Epidermal melanocyte (primary cell): ENCODE data around the gene PHRF1.

Source experiments
- DNase-seq: peaks from one replicate; pipeline ENCODE4 v3.0.0; 2011; ENCODE audit warnings: low spot score; ENCODE audit not compliant: insufficient read length

The PHRF1 gene

GRCh38 chr11:614021-614622 lies 37.9 kb downstream of the PHRF1 start:
- no peak for DNase-seq

DNA sequence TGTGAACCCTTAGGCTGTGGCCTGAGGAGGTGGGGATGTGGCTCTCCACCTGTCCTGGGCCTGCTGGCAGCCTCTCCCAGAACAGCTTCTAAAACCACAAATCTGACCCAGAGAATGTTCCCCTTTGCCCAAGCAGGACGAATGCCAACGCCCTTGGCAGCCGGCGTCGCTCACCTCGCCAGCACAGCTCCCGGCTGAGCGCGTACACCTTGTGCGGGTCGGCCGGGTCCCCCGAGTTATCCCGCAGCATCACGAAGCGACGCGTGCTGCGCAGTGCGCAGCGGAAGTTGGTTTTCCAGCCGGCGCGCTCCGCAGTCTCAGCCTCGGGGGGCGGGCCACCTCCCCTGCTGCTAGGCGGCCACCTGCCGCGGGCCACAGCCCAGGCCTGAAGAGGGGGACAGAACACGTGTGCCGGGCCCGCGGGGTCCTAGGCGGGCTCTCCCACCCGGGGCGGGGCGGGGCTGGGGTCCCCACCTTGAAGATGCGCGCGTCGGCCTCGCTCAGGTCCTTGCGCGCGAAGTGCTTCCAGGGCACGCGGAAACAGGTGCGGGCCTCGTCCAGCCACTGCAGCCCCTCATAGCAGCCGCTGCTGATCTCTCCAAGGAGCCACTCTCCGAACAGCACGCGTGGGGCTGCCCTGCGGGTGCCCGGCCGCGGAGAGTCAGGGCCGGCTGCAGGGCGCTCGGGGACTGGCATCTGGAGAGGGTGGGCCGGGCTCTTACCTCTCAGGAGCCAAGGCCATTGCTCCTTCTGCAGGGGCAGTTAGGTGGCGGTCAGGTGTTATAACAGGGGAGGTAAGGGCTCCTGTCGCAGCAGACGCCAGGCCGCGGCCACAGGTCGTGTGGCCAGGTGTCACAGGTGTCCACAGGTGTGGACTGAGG lies 38.6 kb downstream of the PHRF1 start:
- no peak for DNase-seq

- DNase-seq = peak; percentile 98
Measured at GRCh38 chr11:615504-616319, 39.4 kb downstream of the PHRF1 start, which contains the start of gene IRF7. IRF7 (minus strand) TSS chr11:615950; CDS start chr11:615364, 586 bp downstream.

DNA sequence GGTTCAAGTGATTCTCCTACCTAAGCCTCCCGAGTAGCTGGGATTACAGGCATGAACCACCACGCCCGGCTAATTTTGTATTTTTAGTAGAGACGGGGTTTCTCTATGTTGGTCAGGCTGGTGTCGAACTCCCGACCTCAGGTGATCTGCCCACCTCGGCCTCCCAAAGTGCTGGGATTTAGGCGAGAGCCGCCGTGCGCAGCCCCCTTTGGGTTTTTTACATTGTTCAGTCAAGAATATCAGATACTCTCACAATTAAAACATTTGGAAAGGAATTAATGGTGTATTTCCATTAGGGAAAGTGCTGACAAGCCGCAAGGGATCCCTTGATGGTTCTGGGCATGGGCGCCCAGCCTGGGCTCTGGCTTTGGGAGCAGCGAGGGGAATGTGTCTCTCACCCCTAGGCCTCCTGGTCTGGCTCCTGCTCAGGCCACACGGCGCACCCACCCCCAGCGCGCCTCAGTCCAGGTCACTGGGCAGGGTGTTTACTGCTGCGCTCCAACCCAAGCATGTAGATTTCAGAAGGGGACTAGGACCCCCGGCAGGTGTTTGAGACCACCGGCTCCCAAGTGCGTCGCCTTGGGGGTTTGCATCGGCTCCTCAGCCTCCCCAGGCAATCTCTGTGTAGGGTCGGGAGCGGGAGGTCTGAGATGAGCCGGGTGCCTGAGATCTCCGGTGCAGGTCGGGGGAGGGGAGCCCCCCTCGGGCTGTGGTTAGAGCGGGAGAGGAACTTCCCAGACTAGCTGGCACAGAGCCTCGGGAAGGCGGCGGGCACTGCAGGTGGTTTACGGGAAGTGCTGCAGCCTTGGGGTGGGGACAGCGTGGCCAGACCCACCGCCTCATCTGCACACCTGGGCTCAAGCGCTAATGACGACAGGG lies 40.3 kb downstream of the PHRF1 start:
- DNase-seq = no peak

DNA sequence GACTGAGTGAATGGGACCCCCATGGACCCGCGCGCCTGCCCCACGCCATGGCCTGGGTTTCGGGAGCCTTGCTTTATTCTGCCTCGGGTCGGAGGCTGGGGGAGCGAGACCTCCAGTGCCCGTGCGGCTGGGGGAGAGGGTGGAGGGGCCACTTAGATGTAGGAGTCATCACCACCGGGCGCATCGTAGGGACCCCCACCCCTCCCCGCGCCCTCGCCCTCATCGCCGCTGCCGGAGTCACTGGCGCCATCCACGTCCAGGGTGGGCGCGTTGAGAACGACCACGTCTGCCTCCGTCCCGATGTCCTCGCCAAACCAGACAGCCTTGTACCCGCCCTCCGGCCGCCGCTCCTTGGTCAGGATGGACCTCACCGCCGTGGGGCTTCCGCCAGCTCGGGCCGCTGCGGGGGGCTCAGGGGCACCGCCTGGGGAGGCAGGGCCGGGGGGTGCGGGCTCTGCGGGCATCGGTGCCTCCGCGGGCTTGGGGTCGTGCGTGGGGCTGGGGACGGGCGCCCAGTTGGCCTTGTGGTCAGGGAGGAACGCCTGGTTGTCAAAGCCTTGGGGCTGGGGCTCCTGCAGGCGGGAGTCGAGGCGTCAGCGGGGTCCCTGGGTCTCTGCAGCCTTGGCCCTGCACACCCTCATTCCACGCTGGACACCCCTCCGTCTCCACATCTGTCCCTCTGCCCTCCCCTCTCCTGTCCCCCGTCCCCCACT lies 41.1 kb downstream of the PHRF1 start:
- DNase-seq = no peak

DNA sequence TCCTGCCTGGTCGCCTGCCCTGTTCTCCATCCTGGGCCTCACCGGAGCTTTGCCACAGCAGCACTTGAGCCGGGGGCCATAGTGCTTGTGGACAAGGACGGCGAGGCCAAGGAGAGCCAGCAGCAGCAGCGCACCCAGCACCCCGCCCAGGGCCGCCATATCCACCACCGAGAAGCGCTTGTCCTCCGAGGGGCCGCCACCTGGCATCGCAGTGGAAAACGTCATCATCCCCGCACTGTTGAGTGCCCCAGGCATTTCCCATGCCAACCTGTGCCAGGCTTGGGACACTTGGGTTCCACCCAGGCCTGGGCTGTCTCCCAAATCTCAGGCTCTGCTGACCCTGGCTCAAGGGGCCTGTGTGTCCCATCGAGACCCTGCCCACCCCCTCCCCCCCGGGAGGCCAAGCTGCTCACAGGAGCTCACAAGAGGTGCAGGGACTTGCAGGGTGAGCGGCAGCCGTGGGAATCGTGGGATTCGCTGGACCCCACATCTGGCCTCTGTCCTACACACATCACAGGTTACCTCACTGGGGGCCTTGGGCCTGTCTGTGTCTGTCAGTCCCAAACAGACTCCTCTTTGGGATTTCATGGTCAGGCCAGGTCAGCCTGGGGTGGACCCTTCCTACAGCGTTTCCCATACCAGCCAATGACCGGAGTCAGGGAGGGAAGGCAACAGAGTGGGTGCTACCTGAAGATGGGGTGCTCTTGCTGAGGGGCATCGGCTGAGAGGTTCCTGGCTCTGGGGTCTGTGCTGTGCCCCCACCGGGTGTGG lies 41.8 kb downstream of the PHRF1 start:
- no peak for DNase-seq

GRCh38 chr11:618856-619627 lies 42.8 kb downstream of the PHRF1 start:
- DNase-seq = no peak

GRCh38 chr11:619628-620050 lies 43.4 kb downstream of the PHRF1 start:
- no peak for DNase-seq

GRCh38 chr11:620201-620600 lies 43.9 kb downstream of the PHRF1 start:
- no peak for DNase-seq

- no peak for DNase-seq
Measured at GRCh38 chr11:620935-621814, 44.9 kb downstream of the PHRF1 start.

DNA sequence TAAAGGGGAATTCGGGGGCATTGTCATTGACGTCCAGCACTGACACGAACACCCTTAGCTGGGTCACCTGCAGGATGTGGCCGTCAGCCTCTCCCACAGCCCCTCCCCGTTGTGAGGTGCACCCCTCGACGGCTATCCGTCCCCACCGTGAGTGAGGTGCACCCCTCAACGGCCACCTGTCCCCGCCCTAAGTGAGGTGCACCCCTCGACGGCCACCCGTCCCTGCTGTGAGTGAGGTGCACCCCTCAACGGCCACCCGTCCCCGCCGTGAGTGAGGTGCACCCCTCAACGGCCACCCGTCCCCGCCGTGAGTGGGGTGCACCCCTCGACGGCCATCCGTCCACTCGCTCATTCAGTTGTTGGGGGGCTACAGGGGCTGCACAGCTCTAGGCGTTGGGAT lies 45.6 kb downstream of the PHRF1 start:
- DNase-seq = no peak

DNA sequence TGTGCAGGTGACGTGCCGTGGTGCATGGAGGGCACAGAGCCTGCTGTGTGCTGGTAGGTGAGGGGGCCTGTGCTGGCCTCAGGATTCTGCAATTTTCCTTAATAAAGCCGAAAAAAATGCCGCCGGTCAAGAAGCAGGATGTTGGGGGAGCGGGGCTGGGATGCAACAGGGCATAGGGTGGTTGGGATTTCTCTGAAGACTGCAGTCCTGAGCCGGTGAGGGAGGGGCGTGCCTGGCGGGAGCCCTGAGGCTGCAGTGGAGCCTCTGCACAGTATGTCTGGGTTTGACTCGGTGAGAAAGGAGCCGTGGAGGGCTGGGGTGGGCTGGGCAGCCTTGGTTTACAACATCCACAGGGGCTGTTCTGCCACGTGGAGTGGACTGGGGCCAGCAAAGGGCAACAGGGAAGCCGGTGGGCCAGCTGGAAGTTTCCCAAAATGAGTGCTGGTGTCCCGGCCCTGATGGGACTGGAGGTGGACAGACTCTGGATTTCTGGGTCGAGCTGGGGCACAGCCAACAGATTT lies 47.1 kb downstream of the PHRF1 start:
- DNase-seq = no peak

DNA sequence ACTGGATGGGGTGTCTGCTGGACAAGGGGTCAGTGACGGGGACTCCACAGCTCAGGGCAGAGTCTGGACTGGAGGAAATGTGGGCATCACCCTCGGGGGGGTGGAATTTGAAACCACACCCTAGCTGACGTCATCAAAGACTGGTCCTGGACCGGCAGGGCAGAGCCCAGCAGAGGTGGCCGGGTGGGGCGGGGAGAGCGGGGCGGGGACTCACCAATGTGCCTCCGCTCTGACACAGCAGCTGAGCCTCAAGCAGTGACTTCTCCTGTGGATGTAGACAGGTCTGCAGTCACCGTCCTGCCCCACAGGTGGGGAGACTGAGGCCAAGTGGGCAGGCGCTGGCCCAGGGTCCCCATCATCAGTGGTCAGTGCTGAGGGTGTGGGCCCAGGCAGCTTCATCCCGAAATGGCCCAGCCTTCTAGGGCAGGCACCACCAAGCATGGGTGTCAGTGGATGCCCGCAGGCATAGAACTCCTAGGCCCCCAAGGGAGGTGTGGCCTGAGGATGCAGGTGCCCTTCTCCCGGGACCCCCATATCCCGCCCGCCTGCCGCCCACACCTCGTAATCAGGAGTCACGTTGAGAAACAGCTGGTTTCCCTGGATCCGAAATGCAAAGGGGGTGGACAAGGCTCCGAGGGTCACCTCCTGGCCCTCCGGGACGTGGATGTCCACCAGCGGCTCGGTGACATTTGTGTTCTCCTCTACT lies 47.9 kb downstream of the PHRF1 start:
- DNase-seq = no peak

DNA sequence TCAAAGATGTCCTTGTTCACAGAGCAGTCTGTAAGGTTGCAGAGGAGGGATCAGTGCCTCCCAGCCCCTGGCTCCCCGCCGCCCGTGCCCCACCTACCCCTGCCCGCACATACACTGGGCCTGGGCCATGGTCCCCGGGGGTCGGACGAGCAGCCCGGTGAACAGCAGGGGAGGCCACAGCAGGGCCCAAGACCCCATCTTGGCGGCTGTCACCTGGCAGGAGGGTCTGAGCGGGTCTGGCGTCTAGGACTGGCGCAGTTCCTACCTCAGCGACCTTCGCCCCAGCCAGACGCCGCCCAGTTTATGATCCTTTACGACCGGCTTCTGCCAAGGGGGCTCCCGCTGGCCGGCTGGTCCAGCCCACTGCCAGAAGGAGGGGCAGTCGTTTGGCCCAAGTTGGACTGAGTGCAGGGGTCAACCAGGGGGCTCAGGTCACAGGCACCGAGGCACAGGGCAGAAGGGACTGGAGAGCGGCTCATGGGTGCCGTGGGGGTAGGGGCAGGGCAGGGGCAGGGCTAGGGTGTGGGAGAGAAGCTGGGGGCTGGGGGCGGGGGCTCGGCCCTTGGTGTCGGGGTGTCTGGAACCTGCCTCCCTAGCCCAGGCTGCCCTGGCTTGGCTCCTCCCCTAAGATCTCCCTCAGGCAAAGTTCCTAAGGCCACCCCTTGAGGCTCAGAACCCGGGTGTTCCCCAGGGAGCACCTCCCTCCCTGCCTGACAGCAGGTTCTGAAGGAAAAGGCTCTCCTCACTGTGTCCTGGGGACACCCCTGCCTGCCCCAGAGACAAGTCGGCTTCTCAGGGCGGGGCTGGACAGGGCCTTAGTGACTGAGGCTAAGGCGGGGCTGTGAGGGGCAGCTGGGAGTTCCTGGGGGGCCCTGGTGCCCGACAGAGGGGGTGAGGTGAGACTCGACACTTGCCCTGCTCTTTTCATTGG lies 48.7 kb downstream of the PHRF1 start, which contains the start of gene CDHR5:
TSS of gene CDHR5 (minus strand) at position 251 of the 931 bp plus-strand sequence. CDS start at position 198, 53 bp downstream.
- DNase-seq = no peak

DNA sequence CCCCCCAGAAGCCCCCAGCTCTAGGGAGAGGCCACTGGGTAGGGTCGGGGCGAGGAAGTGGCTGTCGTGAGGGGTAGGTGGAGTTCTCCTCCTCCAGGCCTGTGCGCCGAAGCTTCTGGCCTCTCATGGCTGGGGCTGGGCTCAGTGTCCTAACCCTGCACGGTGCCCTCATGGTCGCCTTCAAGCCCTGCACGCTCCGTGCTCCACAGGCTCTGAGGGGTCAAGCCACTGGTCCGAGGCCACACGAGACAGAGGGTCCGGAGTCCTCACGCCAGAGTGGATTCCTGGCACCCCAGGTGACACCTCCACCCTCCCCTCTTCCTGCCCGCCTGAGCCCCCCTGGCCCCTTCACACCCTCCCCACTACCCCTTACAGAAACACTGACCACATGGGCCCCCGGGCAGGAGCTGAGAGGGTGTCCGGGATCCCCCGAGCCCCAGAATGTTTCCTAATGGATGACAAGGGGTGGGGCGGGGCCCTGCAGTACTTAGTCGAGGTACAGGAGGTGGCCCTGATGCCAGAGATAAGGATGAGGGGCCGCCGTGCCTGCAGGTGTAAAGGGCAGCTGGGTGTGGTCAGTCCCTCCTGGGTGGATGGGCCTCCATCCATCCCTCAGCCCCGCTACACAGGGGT lies 49.5 kb downstream of the PHRF1 start:
- no peak for DNase-seq
